Neural crest cell (in vitro differentiated cells): ENCODE measurements around the gene KCNK5. TPM values are rescaled to one million over a fixed set of nuclear protein-coding genes. Genes with fewer than 3 reads are reported as not detected.

ENCODE experiments used
- DNase-seq: peaks from one replicate; pipeline ENCODE4 v3.0.0; 2021; ENCODE audit warnings: low read depth, mixed read lengths, low spot score
- H3K27ac Mint-ChIP-seq: one replicate; pipeline ENCODE4 v1.8.0; 2021; ENCODE audit warnings: mild to moderate bottlenecking, mixed read lengths; ENCODE audit not compliant: unreplicated experiment
- H3K27me3 Mint-ChIP-seq: 2 replicates; pipeline ENCODE4 v1.8.0; 2021; ENCODE audit warnings: low read depth, mild to moderate bottlenecking, mixed read lengths
- H3K36me3 Mint-ChIP-seq: 2 replicates; pipeline ENCODE4 v1.8.0; 2021; ENCODE audit warnings: low read depth, mild to moderate bottlenecking, mixed read lengths
- H3K4me1 Mint-ChIP-seq: 2 replicates; pipeline ENCODE4 v1.8.0; 2021; ENCODE audit warnings: mixed read lengths
- H3K4me3 Mint-ChIP-seq: one replicate; pipeline ENCODE4 v1.8.0; 2021; ENCODE audit warnings: mild to moderate bottlenecking, mixed read lengths
- H3K9me3 Mint-ChIP-seq: 2 replicates; pipeline ENCODE4 v1.8.0; 2021; ENCODE audit warnings: mixed read lengths
- total RNA-seq: library from RNA; stranded (reverse); gene quantifications from 2 replicates; pipeline ENCODE4 v1.2.1, GENCODE V29; 2021
- TF ChIP-seq, protein P1 (sequence below): fragments of 200-600 bp; sonication (generic); conservative IDR thresholded peaks from 2 replicates; pipeline ENCODE4 v1.5.0; 2021; ENCODE audit warnings: antibody characterized with exemption, mild to moderate bottlenecking

Gene KCNK5
- total RNA-seq, 1 donor from 2014 or later = 32.7 TPM

- no peaks in the 10 kb centered on the region for H3K9me3 Mint-ChIP-seq
- H3K4me1 Mint-ChIP-seq = peaks cover 31% of the 10 kb centered on the region
- no peak overlapping the region for H3K4me3 Mint-ChIP-seq
- no peak for DNase-seq
- H3K27ac Mint-ChIP-seq = no peak overlapping the region
- peaks cover 6% of the 10 kb centered on the region for H3K36me3 Mint-ChIP-seq
- no peaks in the 10 kb centered on the region for H3K27me3 Mint-ChIP-seq
- TF ChIP-seq, protein P1, sequence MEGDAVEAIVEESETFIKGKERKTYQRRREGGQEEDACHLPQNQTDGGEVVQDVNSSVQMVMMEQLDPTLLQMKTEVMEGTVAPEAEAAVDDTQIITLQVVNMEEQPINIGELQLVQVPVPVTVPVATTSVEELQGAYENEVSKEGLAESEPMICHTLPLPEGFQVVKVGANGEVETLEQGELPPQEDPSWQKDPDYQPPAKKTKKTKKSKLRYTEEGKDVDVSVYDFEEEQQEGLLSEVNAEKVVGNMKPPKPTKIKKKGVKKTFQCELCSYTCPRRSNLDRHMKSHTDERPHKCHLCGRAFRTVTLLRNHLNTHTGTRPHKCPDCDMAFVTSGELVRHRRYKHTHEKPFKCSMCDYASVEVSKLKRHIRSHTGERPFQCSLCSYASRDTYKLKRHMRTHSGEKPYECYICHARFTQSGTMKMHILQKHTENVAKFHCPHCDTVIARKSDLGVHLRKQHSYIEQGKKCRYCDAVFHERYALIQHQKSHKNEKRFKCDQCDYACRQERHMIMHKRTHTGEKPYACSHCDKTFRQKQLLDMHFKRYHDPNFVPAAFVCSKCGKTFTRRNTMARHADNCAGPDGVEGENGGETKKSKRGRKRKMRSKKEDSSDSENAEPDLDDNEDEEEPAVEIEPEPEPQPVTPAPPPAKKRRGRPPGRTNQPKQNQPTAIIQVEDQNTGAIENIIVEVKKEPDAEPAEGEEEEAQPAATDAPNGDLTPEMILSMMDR = no peak
These were observed 28.7 kb downstream of the KCNK5 start for GRCh38 chr6:39200498-39201020.

GRCh38 chr6:39199976-39200375 lies 29.3 kb downstream of the KCNK5 start:
- TF ChIP-seq, protein P1 = no peak
- no peak for DNase-seq
- H3K27ac Mint-ChIP-seq = peak overlapping the region; percentile 57
- peaks cover under 1% of the 10 kb centered on the region for H3K9me3 Mint-ChIP-seq
- H3K4me3 Mint-ChIP-seq = no peak overlapping the region
- H3K36me3 Mint-ChIP-seq = peaks cover 11% of the 10 kb centered on the region
- peaks cover 33% of the 10 kb centered on the region for H3K4me1 Mint-ChIP-seq
- H3K27me3 Mint-ChIP-seq = no peaks in the 10 kb centered on the region

GRCh38 chr6:39199231-39199940 lies 29.9 kb downstream of the KCNK5 start:
- Mint-ChIP-seq H3K36me3 (peaks cover 17% of the 10 kb centered on the region), H3K4me1 (peaks cover 35% of the 10 kb centered on the region), H3K9me3 (peaks cover 2% of the 10 kb centered on the region), H3K27ac (no peak overlapping the region), H3K27me3 (no peaks in the 10 kb centered on the region), H3K4me3 (no peak overlapping the region)
- DNase-seq = no peak
- TF ChIP-seq, protein P1 = no peak

DNA sequence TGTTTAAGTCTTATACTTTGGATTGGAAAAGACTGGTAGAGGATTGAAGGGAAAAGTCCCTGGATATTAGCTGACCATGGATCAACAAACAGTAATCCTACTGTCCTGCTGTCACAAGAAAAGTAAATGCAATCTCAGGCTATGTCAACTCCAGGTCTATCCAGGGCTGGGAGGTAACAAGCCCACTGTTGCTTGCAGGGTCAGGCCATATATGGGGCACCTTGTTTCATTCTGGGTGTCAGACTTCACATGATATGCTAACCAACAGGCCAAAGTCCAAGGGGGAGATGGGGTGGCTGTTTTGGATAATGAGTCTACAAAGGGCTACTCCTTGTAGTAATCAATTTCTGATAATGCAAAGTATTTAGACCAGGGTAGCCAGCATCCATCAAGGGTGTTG lies 30.7 kb downstream of the KCNK5 start:
- DNase-seq = no peak
- H3K36me3 Mint-ChIP-seq = peaks cover 25% of the 10 kb centered on the region
- no peak overlapping the region for H3K27ac Mint-ChIP-seq
- TF ChIP-seq, protein P1 = no peak
- H3K4me1 Mint-ChIP-seq = peaks cover 40% of the 10 kb centered on the region
- no peak overlapping the region for H3K4me3 Mint-ChIP-seq
- H3K27me3 Mint-ChIP-seq = no peaks in the 10 kb centered on the region
- peaks cover 4% of the 10 kb centered on the region for H3K9me3 Mint-ChIP-seq

GRCh38 chr6:39197922-39198500 lies 31.3 kb downstream of the KCNK5 start:
- Mint-ChIP-seq H3K27ac (peak overlapping the region; percentile 4), H3K4me1 (peaks cover 45% of the 10 kb centered on the region), H3K9me3 (peaks cover 9% of the 10 kb centered on the region), H3K36me3 (peaks cover 31% of the 10 kb centered on the region), H3K4me3 (no peak overlapping the region), H3K27me3 (no peaks in the 10 kb centered on the region)
- DNase-seq = no peak
- TF ChIP-seq, protein P1 = no peak
